ENCODE data around the gene SLC25A21. TPM values are rescaled to one million over a fixed set of nuclear protein-coding genes. Genes with fewer than 3 reads are reported as not detected.

SLC25A21 gene
- polyA plus RNA-seq, 2 of the 4 experiments (the other 2 are of a cell fraction), result 0.68 to 1.4 TPM

DNA sequence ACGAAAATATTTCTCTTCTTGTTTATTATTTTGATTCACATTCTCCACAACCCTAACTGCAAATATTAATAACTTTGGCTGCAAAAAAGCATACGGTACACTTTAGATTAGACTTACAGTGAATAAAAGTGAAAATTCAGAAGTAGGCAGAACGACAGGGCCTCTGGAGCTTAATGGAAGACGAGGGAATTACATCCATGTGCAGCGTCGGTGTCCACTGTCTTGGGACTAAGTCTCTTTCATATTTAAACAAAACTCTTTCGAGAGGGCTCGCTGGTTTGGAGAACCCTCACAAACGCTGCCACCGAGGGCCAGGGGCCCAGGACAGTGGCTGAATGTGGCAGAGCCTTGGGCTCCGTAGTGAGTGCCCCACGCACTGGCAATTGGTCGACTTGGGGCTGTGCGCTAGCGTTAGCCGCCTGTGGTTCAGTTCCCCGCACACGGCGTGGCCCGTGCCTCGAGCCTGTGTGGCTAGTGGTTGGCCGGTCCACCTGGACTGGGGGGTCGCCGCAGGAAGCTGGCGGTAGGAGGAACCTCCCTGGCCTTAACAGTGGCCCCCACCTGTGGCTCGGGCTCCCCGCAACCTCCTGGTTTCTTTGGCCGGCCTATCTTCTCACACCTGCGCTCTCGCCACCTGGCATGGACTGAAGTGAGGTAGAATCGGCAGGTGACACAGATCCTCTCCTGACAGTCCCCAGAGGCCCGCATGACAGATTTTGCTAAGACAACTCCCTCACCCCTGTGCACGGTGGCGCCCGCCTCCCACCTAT, 511.5 kb downstream of the SLC25A21 start (continued):
- TF ChIP-seq, protein P1, sequence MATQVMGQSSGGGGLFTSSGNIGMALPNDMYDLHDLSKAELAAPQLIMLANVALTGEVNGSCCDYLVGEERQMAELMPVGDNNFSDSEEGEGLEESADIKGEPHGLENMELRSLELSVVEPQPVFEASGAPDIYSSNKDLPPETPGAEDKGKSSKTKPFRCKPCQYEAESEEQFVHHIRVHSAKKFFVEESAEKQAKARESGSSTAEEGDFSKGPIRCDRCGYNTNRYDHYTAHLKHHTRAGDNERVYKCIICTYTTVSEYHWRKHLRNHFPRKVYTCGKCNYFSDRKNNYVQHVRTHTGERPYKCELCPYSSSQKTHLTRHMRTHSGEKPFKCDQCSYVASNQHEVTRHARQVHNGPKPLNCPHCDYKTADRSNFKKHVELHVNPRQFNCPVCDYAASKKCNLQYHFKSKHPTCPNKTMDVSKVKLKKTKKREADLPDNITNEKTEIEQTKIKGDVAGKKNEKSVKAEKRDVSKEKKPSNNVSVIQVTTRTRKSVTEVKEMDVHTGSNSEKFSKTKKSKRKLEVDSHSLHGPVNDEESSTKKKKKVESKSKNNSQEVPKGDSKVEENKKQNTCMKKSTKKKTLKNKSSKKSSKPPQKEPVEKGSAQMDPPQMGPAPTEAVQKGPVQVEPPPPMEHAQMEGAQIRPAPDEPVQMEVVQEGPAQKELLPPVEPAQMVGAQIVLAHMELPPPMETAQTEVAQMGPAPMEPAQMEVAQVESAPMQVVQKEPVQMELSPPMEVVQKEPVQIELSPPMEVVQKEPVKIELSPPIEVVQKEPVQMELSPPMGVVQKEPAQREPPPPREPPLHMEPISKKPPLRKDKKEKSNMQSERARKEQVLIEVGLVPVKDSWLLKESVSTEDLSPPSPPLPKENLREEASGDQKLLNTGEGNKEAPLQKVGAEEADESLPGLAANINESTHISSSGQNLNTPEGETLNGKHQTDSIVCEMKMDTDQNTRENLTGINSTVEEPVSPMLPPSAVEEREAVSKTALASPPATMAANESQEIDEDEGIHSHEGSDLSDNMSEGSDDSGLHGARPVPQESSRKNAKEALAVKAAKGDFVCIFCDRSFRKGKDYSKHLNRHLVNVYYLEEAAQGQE (IDR thresholded peaks at IDR 0.05), result no peak
- TF ChIP-seq RARB (CRISPR knock-in tag; IDR thresholded peaks at IDR 0.05), result no peak

DNA sequence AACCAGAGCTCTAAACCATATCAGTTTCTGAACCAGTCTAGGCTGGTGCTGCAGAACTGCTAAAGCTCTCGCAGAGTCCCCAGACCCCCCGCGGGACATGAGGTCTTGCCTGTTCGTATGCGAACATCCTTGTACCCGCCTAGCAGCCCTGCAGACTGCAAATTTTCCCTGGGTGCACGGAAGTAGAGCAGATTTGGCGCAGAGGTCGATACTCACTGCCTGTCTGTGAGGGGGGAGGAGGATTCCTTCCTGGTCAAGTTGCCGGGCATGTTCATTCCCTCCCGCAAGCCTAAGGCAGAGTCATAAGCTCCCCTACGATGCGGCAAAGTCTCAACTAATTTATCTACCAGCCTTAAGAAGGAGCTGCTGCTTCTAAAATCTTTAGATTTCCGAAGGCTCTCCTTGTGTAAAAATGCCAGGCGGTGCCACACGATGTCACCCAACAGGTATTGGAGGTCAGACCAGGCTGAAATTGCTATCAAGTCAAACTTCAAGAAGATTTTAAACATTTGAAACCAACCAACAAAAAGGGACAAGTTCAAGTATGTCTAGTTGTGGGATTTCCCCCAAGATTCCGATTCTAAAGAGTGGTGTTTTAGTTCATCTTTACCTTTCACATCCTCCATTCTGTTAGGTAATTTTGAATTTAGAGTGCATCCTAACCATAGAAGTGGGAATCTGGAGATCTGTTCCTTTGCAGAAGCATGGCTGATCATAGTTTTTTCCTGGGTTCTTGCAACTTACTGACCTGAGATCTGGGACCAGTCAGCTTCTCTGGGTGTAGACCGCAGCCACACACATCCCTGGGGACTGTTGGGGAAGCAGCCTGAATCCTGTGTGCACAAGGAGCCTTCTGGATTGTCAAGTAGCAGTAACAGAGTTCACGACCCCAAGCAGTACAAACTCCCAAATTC, 512.3 kb downstream of the SLC25A21 start:
- FAIRE-seq (no peak), DNase-seq (ENCODE audit: low read depth in 1 of 2, low spot score in 1 of 2) (no peak), ATAC-seq (no peak)
- Histone ChIP-seq H3K9me3 (no peaks in the 10 kb centered on the region), H3K4me3 (no peak overlapping the region), H3K4me2 (no peak overlapping the region), H3K27ac (no peak overlapping the region), H3K4me1 (peaks cover 10% of the 10 kb centered on the region; the same call in 1 of the 3 replicates)
- WGBS (ENCODE audit: missing lambda C conversion rate), result 89% methylated on average over 19 of the region's 19 CpGs
- ChIA-PET CTCF (interaction anchor here (0.9 to 9.0 kb wide), 4 partner anchors 13 to 490 kb away, joined by 3 to 118 read pairs (median 4); no protein-coding TSS in a partner anchor), POLR2A (no interaction called here)
- TF ChIP-seq, protein P2, sequence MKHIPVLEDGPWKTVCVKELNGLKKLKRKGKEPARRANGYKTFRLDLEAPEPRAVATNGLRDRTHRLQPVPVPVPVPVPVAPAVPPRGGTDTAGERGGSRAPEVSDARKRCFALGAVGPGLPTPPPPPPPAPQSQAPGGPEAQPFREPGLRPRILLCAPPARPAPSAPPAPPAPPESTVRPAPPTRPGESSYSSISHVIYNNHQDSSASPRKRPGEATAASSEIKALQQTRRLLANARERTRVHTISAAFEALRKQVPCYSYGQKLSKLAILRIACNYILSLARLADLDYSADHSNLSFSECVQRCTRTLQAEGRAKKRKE (CRISPR knock-in tag; IDR thresholded peaks at IDR 0.05; ENCODE audit: low read depth), result no peak
- TF ChIP-seq, protein P3, sequence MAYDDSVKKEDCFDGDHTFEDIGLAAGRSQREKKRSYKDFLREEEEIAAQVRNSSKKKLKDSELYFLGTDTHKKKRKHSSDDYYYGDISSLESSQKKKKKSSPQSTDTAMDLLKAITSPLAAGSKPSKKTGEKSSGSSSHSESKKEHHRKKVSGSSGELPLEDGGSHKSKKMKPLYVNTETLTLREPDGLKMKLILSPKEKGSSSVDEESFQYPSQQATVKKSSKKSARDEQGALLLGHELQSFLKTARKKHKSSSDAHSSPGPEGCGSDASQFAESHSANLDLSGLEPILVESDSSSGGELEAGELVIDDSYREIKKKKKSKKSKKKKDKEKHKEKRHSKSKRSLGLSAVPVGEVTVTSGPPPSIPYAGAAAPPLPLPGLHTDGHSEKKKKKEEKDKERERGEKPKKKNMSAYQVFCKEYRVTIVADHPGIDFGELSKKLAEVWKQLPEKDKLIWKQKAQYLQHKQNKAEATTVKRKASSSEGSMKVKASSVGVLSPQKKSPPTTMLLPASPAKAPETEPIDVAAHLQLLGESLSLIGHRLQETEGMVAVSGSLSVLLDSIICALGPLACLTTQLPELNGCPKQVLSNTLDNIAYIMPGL (CRISPR knock-in tag; IDR thresholded peaks at IDR 0.05; ENCODE audit: borderline replicate concordance), result no peak
- TF ChIP-seq BHLHE40 (IDR thresholded peaks at IDR 0.05; ENCODE audit: low read depth, low read length), result no peak
- no peak for TF ChIP-seq SREBF2 (IDR thresholded peaks at IDR 0.05)
- TF ChIP-seq HOXA7 (CRISPR knock-in tag; IDR thresholded peaks at IDR 0.05), result no peak
- no peak for TF ChIP-seq CEBPB (IDR thresholded peaks at IDR 0.05)
- no peak for TF ChIP-seq NR3C1 (IDR thresholded peaks at IDR 0.05)
- TF ChIP-seq, protein P4, sequence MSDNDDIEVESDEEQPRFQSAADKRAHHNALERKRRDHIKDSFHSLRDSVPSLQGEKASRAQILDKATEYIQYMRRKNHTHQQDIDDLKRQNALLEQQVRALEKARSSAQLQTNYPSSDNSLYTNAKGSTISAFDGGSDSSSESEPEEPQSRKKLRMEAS (IDR thresholded peaks at IDR 0.05), result no peak
- TF ChIP-seq RNF2 (IDR thresholded peaks at IDR 0.05; ENCODE audit: borderline replicate concordance, low read depth), result no peak
- TF ChIP-seq JUN (IDR thresholded peaks at IDR 0.05), result no peak
